ENCODE data around the gene NFIL3.
"Not testable (repeated sequence)": the region's sequence is repeated elsewhere in the genome, so short reads cannot be mapped to it uniquely, and the experiment has no call there.

Gene NFIL3

GRCh38 chr9:91393826-91394225 is 29.8 kb downstream of the NFIL3 start:
- peak in 1 of 2 experiments; percentile 28 for DNase-seq

GRCh38 chr9:91392435-91392834 is 31.2 kb downstream of the NFIL3 start:
- no peak for DNase-seq

- DNase-seq, result no peak
These were observed 31.8 kb downstream of the NFIL3 start for GRCh38 chr9:91391818-91392217.

- no peak for DNase-seq
These were observed 32.2 kb downstream of the NFIL3 start for GRCh38 chr9:91391412-91391811.

GRCh38 chr9:91389686-91390085 is 33.9 kb downstream of the NFIL3 start:
- not testable (repeated sequence) for DNase-seq

- DNase-seq, result no peak
These were observed 36.9 kb downstream of the NFIL3 start for GRCh38 chr9:91386765-91387164.

GRCh38 chr9:91384954-91385353 is 38.7 kb downstream of the NFIL3 start:
- DNase-seq, result no peak

- no peak for DNase-seq
These were observed 40.1 kb downstream of the NFIL3 start for GRCh38 chr9:91383577-91383976.

- no peak for DNase-seq
These were observed 41.3 kb downstream of the NFIL3 start for GRCh38 chr9:91382298-91382697.

GRCh38 chr9:91379426-91379825 is 44.2 kb downstream of the NFIL3 start:
- no peak for DNase-seq

GRCh38 chr9:91378695-91379127 is 44.9 kb downstream of the NFIL3 start:
- DNase-seq, result no peak

GRCh38 chr9:91378054-91378453 is 45.6 kb downstream of the NFIL3 start:
- DNase-seq, result not testable (repeated sequence)

GRCh38 chr9:91376239-91376638 is 47.4 kb downstream of the NFIL3 start:
- no peak for DNase-seq

GRCh38 chr9:91374939-91375338 is 48.7 kb downstream of the NFIL3 start:
- no peak for DNase-seq

GRCh38 chr9:91371894-91372293 is 51.7 kb downstream of the NFIL3 start:
- DNase-seq, result peak in 1 of 2 experiments; percentile 38

- not testable (repeated sequence) for DNase-seq
These were observed 53.6 kb downstream of the NFIL3 start for GRCh38 chr9:91370006-91370405.

- no peak for DNase-seq
These were observed 58.9 kb downstream of the NFIL3 start for GRCh38 chr9:91364702-91365101.

GRCh38 chr9:91364005-91364404 is 59.6 kb downstream of the NFIL3 start:
- DNase-seq, result no peak

GRCh38 chr9:91362051-91362611 is 61.5 kb downstream of the NFIL3 start:
- DNase-seq, result no peak

- peak; percentile 73 to 80 for DNase-seq
These were observed 62.2 kb downstream of the NFIL3 start, which contains the start of gene AUH for GRCh38 chr9:91361291-91362050. Gene AUH (minus strand): TSS chr9:91361918. CDS start chr9:91361889, 29 bp downstream.

- peak in 1 of 2 experiments; percentile 26 for DNase-seq
These were observed 62.9 kb downstream of the NFIL3 start for GRCh38 chr9:91360551-91361290.

- DNase-seq, result no peak
These were observed 63.7 kb downstream of the NFIL3 start for GRCh38 chr9:91359734-91360470.

- DNase-seq, result no peak
These were observed 64.5 kb downstream of the NFIL3 start for GRCh38 chr9:91359083-91359482.
